GM12875 (cell line): ENCODE measurements around the gene TAF11.

Experiments
- H3K4me3 ChIP-seq: one replicate; pipeline ENCODE4 v1.5.1; 2011; ENCODE audit warnings: low read depth, low read length, control low read depth
- TF ChIP-seq, protein P1 (sequence below): IDR thresholded peaks from 2 replicates; pipeline ENCODE4 v1.5.1; 2011; ENCODE audit warnings: low read depth, mild to moderate bottlenecking, control low read depth, inconsistent platforms, low read length, moderate library complexity, borderline replicate concordance; ENCODE audit not compliant: insufficient read depth

Gene TAF11

DNA sequence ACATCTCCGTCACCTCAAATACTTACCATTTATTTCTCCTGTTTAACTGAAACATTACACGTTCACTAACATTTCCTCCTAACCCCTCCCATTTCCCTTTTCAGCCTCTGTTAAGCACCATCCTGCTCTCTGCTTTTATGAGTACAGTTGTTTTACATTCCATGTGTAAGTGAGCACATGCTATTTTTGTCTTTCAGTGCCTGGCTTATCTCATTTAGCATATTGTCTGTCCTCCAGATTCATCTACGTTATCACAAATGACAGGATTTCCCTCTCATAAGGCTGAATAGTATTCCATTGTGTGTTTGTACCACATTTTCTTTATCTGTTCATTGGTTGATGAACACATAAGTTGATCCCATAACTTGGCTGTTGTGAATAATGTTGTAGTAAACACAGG is 22.7 kb downstream of the TAF11 start:
- no peak overlapping the region for H3K4me3 ChIP-seq
- TF ChIP-seq, protein P1, sequence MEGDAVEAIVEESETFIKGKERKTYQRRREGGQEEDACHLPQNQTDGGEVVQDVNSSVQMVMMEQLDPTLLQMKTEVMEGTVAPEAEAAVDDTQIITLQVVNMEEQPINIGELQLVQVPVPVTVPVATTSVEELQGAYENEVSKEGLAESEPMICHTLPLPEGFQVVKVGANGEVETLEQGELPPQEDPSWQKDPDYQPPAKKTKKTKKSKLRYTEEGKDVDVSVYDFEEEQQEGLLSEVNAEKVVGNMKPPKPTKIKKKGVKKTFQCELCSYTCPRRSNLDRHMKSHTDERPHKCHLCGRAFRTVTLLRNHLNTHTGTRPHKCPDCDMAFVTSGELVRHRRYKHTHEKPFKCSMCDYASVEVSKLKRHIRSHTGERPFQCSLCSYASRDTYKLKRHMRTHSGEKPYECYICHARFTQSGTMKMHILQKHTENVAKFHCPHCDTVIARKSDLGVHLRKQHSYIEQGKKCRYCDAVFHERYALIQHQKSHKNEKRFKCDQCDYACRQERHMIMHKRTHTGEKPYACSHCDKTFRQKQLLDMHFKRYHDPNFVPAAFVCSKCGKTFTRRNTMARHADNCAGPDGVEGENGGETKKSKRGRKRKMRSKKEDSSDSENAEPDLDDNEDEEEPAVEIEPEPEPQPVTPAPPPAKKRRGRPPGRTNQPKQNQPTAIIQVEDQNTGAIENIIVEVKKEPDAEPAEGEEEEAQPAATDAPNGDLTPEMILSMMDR, result no peak

DNA sequence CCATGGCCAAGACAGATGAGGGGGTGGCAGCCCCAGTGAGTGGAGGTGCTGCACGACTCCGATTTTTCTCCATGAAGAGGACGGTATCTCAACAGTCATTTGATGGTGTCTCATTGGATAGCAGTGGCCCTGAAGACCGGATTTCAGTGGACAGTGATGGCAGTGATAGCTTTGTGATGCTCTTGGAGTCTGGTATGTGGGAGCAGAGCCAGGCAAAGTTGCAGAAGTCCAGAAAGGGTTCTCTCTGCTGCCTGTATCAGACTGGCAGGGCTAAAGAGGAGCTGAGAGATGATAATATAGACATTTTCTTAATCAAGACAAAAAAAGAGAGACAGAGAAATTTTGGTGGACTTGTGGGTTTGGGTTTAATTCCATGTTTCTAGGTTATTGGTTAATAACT is 23.8 kb downstream of the TAF11 start:
- H3K4me3 ChIP-seq, result no peak overlapping the region
- TF ChIP-seq, protein P1, result no peak

- TF ChIP-seq, protein P1, result no peak
- H3K4me3 ChIP-seq, result no peak overlapping the region
Measured at GRCh38 chr6:34860776-34861175, 27.1 kb downstream of the TAF11 start.

- TF ChIP-seq, protein P1, result no peak
- no peak overlapping the region for H3K4me3 ChIP-seq
Measured at GRCh38 chr6:34859951-34860350, 27.9 kb downstream of the TAF11 start.

- H3K4me3 ChIP-seq, result no peak overlapping the region
- TF ChIP-seq, protein P1, result no peak
Measured at GRCh38 chr6:34858681-34859080, 29.2 kb downstream of the TAF11 start.

GRCh38 chr6:34855463-34855862 is 32.4 kb downstream of the TAF11 start:
- H3K4me3 ChIP-seq, result no peak overlapping the region
- TF ChIP-seq, protein P1, result no peak

GRCh38 chr6:34852406-34853085 is 35.3 kb downstream of the TAF11 start:
- no peak overlapping the region for H3K4me3 ChIP-seq
- TF ChIP-seq, protein P1, result no peak
